PC-3 (cell line): Measurements from ENCODE around the gene PIGV.

ENCODE experiments used
- CTCF ChIP-seq: fragments of 300-600 bp; sonication (generic); conservative IDR thresholded peaks from 2 replicates; pipeline ENCODE4 v1.5.1; 2017; ENCODE audit warnings: antibody characterized with exemption, low read depth, mild to moderate bottlenecking, low read length
- EZH2 ChIP-seq: fragments of 300-600 bp; sonication (generic); IDR thresholded peaks from one replicate; pipeline ENCODE4 v1.6.1; 2017; ENCODE audit warnings: antibody characterized with exemption, mild to moderate bottlenecking, low read length; ENCODE audit not compliant: unreplicated experiment
- EZH2phosphoT487 ChIP-seq: fragments of 300-600 bp; sonication (generic); IDR thresholded peaks from 2 replicates; pipeline ENCODE4 v1.6.1; 2018; ENCODE audit warnings: mild to moderate bottlenecking, antibody characterized with exemption, low read length, borderline replicate concordance

DNA sequence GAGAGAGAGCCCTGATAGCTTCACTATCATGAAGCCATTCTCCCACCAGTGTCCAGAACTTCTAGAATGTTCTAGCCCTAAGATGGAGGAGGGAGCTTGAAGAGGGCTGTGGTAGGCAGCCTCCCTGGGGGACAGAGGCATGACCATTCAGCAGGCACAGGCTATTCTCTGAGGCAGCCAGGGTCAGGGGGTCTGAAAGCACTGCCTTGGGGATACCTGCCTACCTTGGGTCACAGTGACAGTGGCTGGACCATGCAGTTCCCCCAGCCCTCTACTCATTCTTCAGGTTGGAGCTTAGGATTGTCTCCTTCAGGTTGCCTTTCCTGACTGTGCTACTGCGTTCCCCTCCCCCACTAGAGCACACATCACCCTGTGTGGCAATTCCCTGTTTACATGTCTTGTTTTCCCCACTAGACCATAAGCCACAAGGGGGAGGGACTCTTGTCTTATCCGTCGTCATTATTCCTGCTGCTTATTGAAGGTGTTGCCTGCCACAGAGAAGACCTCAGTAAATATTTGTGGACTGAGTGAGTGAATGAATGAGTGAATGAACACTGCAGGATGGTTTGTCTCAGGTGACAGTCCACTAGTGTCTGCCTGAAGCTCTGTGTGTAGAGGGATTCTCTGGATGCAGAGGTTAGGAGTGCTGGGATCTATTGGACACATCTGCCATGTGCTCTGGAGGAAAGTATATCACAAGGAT is 43.9 kb downstream of the PIGV start:
- TF ChIP-seq EZH2 (no peak), CTCF (no peak), EZH2phosphoT487 (no peak)
